ENCODE results near the gene ISYNA1.

- TF ChIP-seq CTCF (IDR thresholded peaks at IDR 0.05) = no peak
- TF ChIP-seq EZH2 (IDR thresholded peaks at IDR 0.05; ENCODE audit: borderline replicate concordance, insufficient read depth, low read depth, low read length, poor library complexity, severe bottlenecking) = no peak
Measured at GRCh38 chr19:18475762-18476331, 37.9 kb upstream of the ISYNA1 start.
